NCI-H526 treated with DMSO at 0.1 percent for 48 hours (cell line): ENCODE results near the gene C10orf62.
"Not testable (repeated sequence)": the region's sequence is repeated elsewhere in the genome, so short reads cannot be mapped to it uniquely, and the experiment has no call there.

Source experiments
- DNase-seq: peaks from one replicate; lab custom pipeline; 2025; lab: John Stamatoyannopoulos, UW

Gene C10orf62

GRCh38 chr10:97564776-97565175 lies 24.7 kb upstream of the C10orf62 start:
- no peak for DNase-seq

- DNase-seq = no peak
Measured at GRCh38 chr10:97566336-97566996, 23.1 kb upstream of the C10orf62 start.

GRCh38 chr10:97567891-97568290 lies 21.6 kb upstream of the C10orf62 start:
- DNase-seq = no peak

- DNase-seq = no peak
Measured at GRCh38 chr10:97570146-97570788, 19.3 kb upstream of the C10orf62 start.

GRCh38 chr10:97570789-97571471 lies 18.6 kb upstream of the C10orf62 start:
- no peak for DNase-seq

GRCh38 chr10:97571622-97572021 lies 17.9 kb upstream of the C10orf62 start:
- DNase-seq = no peak

- DNase-seq = no peak
Measured at GRCh38 chr10:97572214-97572989, 17.1 kb upstream of the C10orf62 start, which contains the start of gene ANKRD2. Gene ANKRD2, plus strand, starts transcription at chr10:97572779. Its CDS starts 10 bp downstream, at chr10:97572789.

GRCh38 chr10:97573021-97573420 lies 16.5 kb upstream of the C10orf62 start:
- no peak for DNase-seq

- DNase-seq = no peak
Measured at GRCh38 chr10:97573672-97574071, 15.8 kb upstream of the C10orf62 start.

- DNase-seq = no peak
Measured at GRCh38 chr10:97574374-97575126, 15.0 kb upstream of the C10orf62 start.

GRCh38 chr10:97575127-97575668 lies 14.3 kb upstream of the C10orf62 start:
- DNase-seq = no peak

GRCh38 chr10:97576487-97576886 lies 13.0 kb upstream of the C10orf62 start:
- DNase-seq = not testable (repeated sequence)

- no peak for DNase-seq
Measured at GRCh38 chr10:97577701-97578100, 11.8 kb upstream of the C10orf62 start.

- no peak for DNase-seq
Measured at GRCh38 chr10:97578171-97578844, 11.2 kb upstream of the C10orf62 start.

- DNase-seq = no peak
Measured at GRCh38 chr10:97580421-97581367, 8.8 kb upstream of the C10orf62 start.

- DNase-seq = no peak
Measured at GRCh38 chr10:97582169-97582568, 7.4 kb upstream of the C10orf62 start.

GRCh38 chr10:97583476-97583875 lies 6.0 kb upstream of the C10orf62 start:
- no peak for DNase-seq

- no peak for DNase-seq
Measured at GRCh38 chr10:97584060-97584797, 5.3 kb upstream of the C10orf62 start, which contains the start of gene HOGA1. Gene HOGA1, plus strand, starts transcription at chr10:97584389. Its CDS starts 315 bp downstream, at chr10:97584704.
